ENCODE results near the gene DPYD.

GRCh38 chr1:97499667-97500066 lies 421.2 kb downstream of the DPYD start:
- TF ChIP-seq CTCF (IDR thresholded peaks at IDR 0.05) = no peak
- no peak for TF ChIP-seq POLR2A (IDR thresholded peaks at IDR 0.05)
